CD4-positive, alpha-beta T cell treated with Interleukin-6 for 4 hours (primary cell): Measurements from ENCODE around the gene GRB14.
"Not testable (repeated sequence)": the region's sequence is repeated elsewhere in the genome, so short reads cannot be mapped to it uniquely, and the experiment has no call there.

Source experiments
- DNase-seq: peaks from one replicate; pipeline ENCODE4 v3.0.0-alpha.2; 2020; ENCODE audit warnings: mixed read lengths

Gene GRB14

DNA sequence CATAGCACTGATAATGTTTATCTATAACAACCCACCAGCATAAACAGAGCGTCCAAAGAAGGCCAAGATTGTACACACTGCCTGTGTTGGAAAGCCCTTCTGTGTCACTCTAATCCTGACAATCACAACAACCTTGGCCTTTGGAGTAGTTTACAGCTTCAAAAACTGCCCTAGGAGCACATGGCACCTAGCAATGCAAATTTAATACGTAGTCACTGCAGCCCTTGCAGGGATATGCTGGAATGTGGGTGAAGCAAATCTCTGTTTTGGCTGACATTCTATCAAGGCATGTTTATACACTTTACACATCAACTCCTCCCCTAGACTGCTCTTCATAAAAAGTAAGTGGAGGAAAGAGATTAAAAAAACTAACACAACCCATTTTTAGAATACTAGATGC lies 66.8 kb downstream of the GRB14 start:
- no peak for DNase-seq

DNA sequence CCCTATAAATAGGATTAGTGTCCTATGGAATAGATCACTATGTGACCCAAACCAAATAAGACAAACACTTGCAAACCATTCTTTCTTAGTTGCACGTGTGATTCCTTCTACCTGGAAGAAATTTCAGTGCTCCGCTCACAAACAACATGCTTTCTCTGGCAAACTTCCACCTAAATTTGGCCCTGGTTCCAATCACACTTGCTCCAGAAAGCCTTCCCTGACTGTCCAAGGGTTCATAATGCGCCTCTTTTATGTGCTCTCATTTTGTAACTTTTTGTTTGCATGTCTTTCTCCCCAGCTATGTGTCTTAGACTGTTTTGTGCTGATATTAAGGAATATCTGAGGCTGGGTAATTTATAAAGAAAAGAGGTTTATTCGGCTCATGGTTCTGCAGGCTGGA lies 69.8 kb downstream of the GRB14 start:
- DNase-seq, result no peak

- not testable (repeated sequence) for DNase-seq
These were observed 71.6 kb downstream of the GRB14 start for GRCh38 chr2:164549705-164550104.

DNA sequence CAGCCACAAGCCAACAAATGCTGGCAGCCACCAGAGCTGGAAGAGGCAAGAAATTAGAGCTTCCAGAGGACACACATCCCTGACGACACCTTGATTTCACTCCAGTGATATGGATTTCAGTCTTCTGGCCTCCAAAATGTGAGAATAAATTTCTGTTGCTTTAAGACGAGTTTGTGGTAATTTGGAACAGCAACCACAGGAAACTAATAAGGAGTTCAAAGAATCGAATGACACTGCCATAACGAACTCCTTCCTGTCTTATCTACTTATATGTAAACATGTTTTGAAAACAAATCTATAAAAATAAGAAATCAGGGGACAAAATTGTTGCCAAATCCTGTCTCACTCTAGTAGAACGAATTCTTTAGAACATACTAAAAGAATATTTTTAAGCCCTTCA lies 75.8 kb downstream of the GRB14 start:
- DNase-seq, result no peak

- no peak for DNase-seq
These were observed 78.7 kb downstream of the GRB14 start for GRCh38 chr2:164542581-164543021.

DNA sequence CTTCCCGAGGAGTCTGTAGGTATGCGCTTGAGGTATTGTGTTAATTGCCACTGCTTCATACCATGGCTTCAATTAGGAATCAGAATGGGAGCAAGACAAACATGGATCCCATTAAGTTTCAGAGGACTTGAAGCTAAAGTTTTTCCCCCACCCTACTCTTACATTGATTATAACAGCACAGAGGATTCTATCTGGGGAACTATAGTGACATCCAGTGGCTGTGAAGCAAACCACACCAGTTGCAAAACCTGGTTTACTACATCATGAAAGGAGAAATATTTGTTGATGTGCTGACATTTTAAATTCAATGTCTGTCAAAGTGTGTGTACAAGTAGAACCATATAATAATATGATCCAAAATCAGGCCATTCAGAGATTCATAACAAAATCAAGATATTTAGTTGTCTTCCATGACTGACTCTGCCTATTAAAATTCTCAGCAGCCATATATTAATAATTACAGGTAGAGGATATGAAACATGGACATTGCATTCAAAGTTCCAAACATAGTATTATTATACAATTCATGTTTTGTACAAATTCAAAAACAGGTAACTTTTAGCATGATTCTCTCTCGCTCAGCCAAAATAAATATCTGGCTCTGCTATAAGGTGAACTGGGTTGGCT lies 82.9 kb downstream of the GRB14 start:
- no peak for DNase-seq

DNA sequence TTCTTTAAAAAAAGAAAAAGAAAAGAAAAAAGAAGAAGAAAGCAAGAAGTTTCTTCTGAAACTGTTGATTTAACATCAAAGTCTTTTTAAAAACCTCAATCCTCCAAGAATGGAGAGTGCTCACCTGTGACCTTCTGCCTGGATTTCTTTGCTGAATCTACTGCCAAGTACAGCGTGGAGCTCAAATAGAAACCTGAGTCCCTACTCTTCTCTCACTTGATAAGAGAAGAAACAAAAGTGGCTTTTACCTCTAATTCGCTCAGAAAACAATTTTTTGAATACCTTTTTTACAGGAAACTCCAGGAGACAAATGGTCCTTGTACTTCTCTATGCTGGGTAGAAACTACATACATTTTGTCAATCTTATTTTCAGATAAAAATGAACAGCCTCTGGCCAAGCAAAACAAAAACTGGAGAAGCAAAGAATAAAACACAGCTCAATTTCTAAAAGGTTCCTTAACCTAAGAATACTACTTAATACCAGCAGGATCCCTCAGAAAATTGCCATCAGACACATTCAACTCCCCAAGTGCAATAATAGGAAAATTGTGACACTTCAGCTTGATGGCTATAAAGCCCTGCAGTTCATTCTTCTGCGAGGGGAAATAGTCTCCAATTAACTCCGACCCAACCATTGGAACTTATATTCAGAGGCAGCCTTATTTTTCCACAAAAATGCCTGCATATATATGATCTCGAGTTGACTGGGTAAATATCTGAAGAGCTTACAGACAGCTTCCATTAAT lies 85.8 kb downstream of the GRB14 start:
- no peak for DNase-seq

- DNase-seq, result no peak
These were observed 90.8 kb downstream of the GRB14 start for GRCh38 chr2:164530464-164530863.

DNA sequence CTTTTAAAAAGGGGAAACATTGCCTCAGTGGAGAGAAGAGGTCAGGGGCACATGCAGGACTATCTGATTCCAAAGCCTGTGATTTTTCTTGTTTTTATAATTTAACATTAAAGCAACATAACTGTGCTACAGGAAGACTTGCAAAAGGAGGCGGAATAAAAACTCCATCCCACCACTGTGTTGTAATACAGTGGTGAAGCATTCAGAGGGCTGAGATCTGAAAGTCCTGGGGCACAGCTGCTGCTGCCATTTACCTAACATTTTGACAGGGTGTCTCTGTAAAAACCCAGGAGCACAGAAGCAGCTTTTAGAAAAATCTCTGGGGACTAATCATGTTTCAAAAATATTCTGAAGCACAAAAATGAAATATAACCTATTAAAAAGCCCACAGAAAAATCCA lies 97.6 kb downstream of the GRB14 start:
- no peak for DNase-seq

GRCh38 chr2:164523009-164523408 lies 98.3 kb downstream of the GRB14 start:
- DNase-seq, result no peak

- DNase-seq, result no peak
These were observed 98.7 kb downstream of the GRB14 start for GRCh38 chr2:164522561-164522981.

GRCh38 chr2:164515734-164516133 lies 105.5 kb downstream of the GRB14 start:
- DNase-seq, result no peak

DNA sequence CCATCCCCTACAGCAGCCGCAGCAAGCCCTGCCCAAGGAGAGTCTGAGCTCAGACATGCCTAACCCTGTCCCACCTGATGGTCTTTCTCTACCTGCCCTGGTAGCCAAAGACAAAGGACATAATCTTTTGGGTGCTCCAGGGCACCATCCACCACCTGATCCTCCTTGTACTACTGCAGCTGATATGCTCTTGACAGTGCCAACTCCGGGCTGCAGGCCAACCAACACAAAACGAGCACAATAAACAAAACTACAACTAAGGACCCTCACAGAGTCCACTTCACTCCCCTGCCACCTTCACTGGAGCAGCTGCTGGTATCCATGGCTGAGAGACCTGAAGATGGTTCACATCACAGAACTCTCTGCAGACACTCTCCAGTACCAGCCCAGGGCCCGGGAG lies 106.3 kb downstream of the GRB14 start:
- DNase-seq, result no peak

DNA sequence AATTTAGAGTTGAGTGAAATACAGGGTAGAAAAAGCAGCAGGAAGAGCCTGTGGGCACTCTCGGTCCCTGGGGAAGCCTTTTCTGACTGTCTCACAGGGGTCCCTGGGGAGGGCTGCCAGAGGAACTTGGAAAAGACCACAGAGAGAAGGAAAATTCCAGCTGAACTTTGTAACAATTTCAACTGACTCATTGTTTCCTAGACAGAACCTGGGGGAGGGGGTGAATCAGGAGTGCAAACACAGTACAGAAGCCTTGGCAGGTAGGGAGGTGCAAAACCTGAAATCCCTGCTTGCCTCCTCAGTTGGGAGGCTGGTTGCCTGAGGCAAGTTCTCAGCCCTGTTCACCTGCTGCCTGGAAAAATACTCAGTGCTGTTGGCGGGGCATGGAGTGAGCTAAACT lies 106.8 kb downstream of the GRB14 start:
- no peak for DNase-seq

- DNase-seq, result no peak
These were observed 108.4 kb downstream of the GRB14 start for GRCh38 chr2:164512871-164513270.

DNA sequence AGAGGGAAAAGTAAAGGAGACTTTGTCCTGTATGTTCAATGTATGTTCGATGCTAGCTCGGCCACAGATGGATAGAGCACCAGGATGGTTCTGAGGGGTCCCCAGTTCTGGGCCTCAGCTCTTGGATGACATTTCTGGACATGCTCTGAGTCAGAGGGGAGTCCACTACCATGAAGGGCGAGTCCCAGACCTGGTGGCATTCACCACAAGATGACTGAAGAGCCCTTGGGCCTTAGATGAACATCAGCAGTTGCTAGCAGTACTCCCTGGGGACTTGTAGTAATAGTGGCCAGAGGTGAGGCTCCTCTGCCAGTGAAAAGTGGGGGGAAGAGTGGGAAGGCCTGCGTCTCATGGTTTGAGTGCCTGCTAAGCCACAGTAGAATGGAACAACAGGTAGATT lies 109.5 kb downstream of the GRB14 start:
- no peak for DNase-seq

GRCh38 chr2:164510895-164511294 lies 110.4 kb downstream of the GRB14 start:
- no peak for DNase-seq

GRCh38 chr2:164509137-164509877 lies 112.0 kb downstream of the GRB14 start:
- no peak for DNase-seq

- DNase-seq, result no peak
These were observed 117.0 kb downstream of the GRB14 start for GRCh38 chr2:164504253-164504652.

DNA sequence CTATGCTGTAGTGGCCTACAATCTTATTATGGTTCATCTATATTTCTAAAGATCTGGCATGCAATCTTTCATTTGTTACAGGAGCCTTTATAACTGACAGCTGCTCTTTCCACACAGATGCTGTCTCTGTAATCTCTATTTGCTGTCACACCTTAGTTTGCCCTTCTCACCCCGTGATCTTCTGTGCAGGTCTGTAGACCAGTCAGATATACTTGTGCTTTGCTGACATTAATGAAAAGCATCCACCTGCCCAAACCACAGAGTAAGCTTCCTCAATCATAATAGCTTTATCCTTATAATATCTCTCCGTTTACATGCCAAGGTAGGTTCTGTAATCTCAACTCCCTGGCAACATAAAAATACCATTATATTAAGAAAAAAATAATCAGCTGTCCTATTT lies 122.4 kb downstream of the GRB14 start:
- DNase-seq, result no peak

DNA sequence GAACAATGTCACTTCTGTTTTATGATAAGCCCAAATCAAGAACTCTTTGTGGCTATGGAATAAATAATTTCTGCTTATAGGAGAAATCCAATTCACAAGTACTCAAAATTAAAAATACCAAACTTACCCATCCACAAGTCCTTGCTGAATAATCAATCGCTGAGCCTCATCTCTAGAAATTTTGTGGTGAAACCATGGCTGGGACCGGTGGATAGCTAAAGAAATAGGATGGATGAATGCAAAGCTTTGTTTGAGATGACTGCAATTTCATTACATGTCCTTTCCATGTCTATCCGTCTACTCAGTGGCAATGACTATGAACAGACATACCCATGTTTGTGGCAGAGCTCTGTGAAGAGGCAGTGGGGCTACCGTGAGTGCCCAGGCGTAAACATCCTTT lies 124.4 kb downstream of the GRB14 start:
- no peak for DNase-seq

GRCh38 chr2:164496421-164496820 lies 124.9 kb downstream of the GRB14 start:
- no peak for DNase-seq

DNA sequence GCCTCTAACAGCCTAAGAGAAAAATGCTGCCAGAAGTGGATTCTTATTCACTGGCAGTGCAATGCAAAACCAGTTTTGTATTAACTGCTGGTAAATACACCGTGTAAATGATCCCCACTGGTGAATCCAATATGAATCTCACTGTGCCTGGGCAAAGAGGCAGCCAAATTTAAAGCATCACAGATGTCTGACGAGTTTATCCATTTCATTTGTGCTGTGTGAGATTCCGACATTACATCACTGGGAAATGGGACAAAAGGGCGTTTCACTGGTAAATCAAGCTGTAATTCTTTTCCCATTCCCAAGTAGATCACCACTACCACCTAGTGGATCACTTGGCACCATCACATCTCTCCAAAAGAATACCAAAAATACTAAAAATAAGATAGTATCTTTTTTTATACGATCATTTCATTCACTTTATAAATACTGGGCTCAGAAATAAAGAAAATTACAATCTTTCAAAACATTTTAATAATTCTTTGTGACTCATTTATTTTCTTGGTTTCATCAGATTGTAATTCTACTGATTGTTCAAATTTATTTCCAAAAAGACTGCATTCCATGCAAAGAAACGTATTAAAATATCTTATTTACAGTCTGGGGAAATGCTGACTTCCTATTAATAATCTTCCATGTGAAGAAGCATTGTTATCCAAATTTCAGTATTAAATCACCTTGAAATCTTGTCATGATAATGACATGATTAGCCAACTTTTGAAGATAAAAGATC lies 125.6 kb downstream of the GRB14 start:
- DNase-seq, result no peak
